ENCODE data around the gene UBE3D.

DNA sequence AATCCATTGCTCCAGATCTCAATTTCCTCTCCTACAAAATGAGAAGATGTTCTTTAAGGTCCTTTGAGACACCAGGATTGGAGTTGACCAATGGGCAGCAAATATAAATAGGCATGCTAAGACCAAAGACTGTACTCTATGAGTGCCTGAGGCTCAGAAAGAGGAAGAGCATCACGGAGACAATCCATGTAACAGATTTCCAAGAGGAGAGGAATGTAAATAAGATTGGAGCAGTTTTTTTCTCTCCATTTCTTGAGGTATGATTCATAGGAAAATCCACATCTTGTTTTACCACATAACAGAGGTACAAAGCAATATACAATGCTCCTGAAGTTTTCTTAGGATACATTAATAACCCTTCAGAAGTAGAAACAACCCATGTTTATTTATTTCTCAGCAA, 109.8 kb downstream of the UBE3D start:
- TF ChIP-seq, protein P1, sequence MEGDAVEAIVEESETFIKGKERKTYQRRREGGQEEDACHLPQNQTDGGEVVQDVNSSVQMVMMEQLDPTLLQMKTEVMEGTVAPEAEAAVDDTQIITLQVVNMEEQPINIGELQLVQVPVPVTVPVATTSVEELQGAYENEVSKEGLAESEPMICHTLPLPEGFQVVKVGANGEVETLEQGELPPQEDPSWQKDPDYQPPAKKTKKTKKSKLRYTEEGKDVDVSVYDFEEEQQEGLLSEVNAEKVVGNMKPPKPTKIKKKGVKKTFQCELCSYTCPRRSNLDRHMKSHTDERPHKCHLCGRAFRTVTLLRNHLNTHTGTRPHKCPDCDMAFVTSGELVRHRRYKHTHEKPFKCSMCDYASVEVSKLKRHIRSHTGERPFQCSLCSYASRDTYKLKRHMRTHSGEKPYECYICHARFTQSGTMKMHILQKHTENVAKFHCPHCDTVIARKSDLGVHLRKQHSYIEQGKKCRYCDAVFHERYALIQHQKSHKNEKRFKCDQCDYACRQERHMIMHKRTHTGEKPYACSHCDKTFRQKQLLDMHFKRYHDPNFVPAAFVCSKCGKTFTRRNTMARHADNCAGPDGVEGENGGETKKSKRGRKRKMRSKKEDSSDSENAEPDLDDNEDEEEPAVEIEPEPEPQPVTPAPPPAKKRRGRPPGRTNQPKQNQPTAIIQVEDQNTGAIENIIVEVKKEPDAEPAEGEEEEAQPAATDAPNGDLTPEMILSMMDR (IDR thresholded peaks at IDR 0.05 in 8 of 11, conservative IDR thresholded peaks at IDR 0.05 in 3 of 11), result no peak
- TF ChIP-seq POLR2AphosphoS5 (IDR thresholded peaks at IDR 0.05) (no peak), POLR2A (IDR thresholded peaks at IDR 0.05) (no peak)
